Measurements from ENCODE around the gene HMGN4. TPM values are rescaled to one million over a fixed set of nuclear protein-coding genes. Genes with fewer than 3 reads are reported as not detected.
A peak's percentile ranks its signal among the peaks of the same experiment; 100 is the strongest.

Gene HMGN4
- polyA plus RNA-seq, 1 experiment, result 41.4 TPM

DNA sequence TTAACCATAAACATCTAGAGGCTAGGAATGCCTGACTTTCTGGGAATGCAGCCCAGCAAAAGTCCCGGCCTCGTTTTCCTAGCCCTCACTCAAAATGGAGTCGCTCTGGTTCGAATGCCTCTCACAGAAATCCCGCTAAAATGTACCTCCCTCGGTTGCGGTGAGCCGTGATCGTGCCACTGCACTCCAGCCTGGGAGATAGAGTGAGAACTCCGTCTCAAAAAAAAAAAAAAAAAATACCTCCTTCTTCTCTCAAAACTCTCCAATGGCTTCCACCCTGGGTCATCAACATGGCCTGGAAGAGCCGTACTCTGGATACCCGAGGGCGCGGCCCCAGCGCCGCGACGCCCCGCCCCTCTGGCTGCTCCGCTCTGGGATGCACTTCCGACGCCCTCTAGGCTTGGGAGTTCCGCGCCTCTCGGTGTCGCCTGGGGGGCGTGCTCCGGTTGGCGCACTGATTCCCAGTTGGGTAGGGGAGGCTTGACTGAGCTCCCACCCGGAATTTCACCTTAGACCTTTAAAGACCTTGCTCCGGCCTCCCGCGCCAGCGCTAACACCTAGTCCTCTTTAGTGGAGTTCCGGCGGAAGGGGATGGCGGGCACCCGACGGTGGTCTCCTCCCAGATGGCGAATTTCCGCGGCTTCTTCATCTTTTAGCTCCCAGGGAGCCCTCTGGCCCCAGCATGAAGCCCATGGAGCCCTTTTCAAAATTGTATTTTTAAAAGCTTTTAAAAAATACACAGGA is 12.3 kb downstream of the HMGN4 start:
- DNase-seq (ENCODE audit: low read depth), result no peak
- CTCF ChIA-PET, result interaction anchor here (1.0 to 1.5 kb wide), 3 partner anchors 10 to 209 kb away, joined by 3 to 5 read pairs (median 3); no protein-coding TSS in a partner anchor
- Histone ChIP-seq H3K4me3 (ENCODE audit: low read depth, low read length) (peak overlapping the region; percentile 46), H3K36me3 (ENCODE audit: control insufficient read depth, insufficient read depth, low read length) (peaks cover 4% of the 10 kb centered on the region; the same call in 1 of the 2 replicates), H3K27me3 (ENCODE audit: control insufficient read depth, insufficient read depth, low read length) (no peaks in the 10 kb centered on the region)
- TF ChIP-seq, protein P1, sequence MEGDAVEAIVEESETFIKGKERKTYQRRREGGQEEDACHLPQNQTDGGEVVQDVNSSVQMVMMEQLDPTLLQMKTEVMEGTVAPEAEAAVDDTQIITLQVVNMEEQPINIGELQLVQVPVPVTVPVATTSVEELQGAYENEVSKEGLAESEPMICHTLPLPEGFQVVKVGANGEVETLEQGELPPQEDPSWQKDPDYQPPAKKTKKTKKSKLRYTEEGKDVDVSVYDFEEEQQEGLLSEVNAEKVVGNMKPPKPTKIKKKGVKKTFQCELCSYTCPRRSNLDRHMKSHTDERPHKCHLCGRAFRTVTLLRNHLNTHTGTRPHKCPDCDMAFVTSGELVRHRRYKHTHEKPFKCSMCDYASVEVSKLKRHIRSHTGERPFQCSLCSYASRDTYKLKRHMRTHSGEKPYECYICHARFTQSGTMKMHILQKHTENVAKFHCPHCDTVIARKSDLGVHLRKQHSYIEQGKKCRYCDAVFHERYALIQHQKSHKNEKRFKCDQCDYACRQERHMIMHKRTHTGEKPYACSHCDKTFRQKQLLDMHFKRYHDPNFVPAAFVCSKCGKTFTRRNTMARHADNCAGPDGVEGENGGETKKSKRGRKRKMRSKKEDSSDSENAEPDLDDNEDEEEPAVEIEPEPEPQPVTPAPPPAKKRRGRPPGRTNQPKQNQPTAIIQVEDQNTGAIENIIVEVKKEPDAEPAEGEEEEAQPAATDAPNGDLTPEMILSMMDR (IDR thresholded peaks at IDR 0.05; ENCODE audit: insufficient read depth, low read depth, low read length), result peak; percentile 19; the same call in 1 of the 2 replicates
- POLR2A ChIA-PET, result no interaction called here

DNA sequence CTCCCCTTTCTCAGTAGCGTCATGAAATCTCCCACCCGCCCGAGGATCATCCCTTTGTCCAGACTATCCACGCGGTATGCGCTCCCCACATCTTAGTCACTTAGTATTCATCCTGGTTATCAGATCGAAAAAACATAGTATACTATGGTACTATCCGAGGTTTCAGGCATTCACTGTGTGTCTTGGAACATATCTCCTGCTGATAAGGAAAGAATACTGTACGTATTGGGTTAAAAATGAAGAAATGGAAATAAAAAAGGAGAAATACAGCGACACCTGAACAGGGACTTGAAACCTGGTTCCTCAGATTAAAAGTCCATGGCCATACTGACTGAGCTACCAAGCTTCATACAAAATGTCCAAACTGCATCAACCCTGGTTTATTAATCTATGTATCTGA is 14.0 kb downstream of the HMGN4 start:
- Histone ChIP-seq H3K4me3 (ENCODE audit: low read depth, low read length) (no peak overlapping the region), H3K36me3 (ENCODE audit: control insufficient read depth, insufficient read depth, low read length) (no peaks in the 10 kb centered on the region), H3K27me3 (ENCODE audit: control insufficient read depth, insufficient read depth, low read length) (no peaks in the 10 kb centered on the region)
- DNase-seq (ENCODE audit: low read depth), result no peak
- POLR2A ChIA-PET, result no interaction called here
- CTCF ChIA-PET, result interaction anchor here (0.6 to 1.3 kb wide), 5 partner anchors 10 to 1259 kb away, joined by 3 to 4 read pairs (median 3); no protein-coding TSS in a partner anchor
- TF ChIP-seq, protein P1 (IDR thresholded peaks at IDR 0.05; ENCODE audit: insufficient read depth, low read depth, low read length), result no peak

DNA sequence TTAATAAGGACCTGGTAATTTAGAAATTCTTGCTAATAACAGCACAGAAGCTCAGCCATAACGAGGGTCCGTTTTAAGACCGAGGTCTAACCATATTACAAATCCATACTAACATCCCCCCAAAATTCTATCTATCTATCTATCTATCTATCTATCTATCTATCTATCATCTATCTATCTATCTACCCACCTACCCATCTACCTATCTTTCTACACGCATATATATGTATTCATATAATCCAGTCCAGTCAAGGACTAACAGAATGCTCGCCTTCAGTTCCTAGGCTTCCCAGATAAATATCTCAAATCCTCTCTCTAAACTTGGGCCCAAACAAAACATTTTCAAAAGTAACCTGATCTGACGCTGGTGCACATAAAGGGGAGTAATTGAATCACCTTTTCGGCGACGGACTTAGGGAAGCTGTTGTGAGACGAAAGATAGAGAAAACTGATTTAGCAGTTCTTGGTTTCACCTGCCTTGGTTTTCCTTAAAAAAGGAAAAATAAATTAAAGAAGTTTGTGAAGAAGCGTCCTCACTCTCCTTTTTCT is 14.5 kb downstream of the HMGN4 start:
- no peaks in the 10 kb centered on the region for H3K36me3 ChIP-seq (ENCODE audit: control insufficient read depth, insufficient read depth, low read length)
- ChIA-PET CTCF (interaction anchor here (0.6 to 1.3 kb wide), 5 partner anchors 11 to 1259 kb away, joined by 3 to 4 read pairs (median 3); no protein-coding TSS in a partner anchor), POLR2A (interaction anchor here (0.7 kb wide), 1 partner anchor 507 kb away, joined by 4 read pairs; a partner anchor contains a TSS)
- peak overlapping the region; percentile 35 for H3K4me3 ChIP-seq (ENCODE audit: low read depth, low read length)
- no peak for DNase-seq (ENCODE audit: low read depth)
- H3K27me3 ChIP-seq (ENCODE audit: control insufficient read depth, insufficient read depth, low read length), result no peaks in the 10 kb centered on the region
- TF ChIP-seq, protein P1 (IDR thresholded peaks at IDR 0.05; ENCODE audit: insufficient read depth, low read depth, low read length), result no peak

DNA sequence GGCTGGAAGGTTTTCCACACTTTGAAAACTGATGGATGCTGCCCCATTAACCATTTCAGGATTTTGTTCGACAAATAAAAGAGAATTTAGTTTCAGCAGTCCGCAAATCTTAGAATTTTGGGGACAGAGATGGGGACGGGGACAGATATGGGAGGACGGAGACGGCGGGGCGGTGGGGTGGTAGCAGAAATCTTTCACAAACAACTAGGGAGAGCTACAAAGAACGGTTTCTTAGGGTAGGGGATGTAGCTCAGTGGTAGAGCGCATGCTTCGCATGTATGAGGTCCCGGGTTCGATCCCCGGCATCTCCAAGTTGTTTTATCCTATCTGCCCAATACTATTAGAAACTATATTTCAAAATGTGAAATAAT is 15.1 kb downstream of the HMGN4 start:
- POLR2A ChIA-PET, result interaction anchor here (0.6 to 1.2 kb wide), 3 partner anchors 16 to 508 kb away, joined by 3 to 4 read pairs (median 3); a partner anchor contains a TSS
- CTCF ChIA-PET, result interaction anchor here (0.7 to 2.4 kb wide), 5 partner anchors 15 to 211 kb away, joined by 3 to 10 read pairs (median 6); no protein-coding TSS in a partner anchor
- TF ChIP-seq, protein P1 (IDR thresholded peaks at IDR 0.05; ENCODE audit: insufficient read depth, low read depth, low read length), result no peak
- Histone ChIP-seq H3K36me3 (ENCODE audit: control insufficient read depth, insufficient read depth, low read length) (no peaks in the 10 kb centered on the region), H3K27me3 (ENCODE audit: control insufficient read depth, insufficient read depth, low read length) (no peaks in the 10 kb centered on the region), H3K4me3 (ENCODE audit: low read depth, low read length) (peak overlapping the region; percentile 35)
- DNase-seq (ENCODE audit: low read depth), result no peak
